GM10847 (cell line): ENCODE results near the gene SHISA9.

Experiments used
- POLR2A ChIP-seq: IDR thresholded peaks from 2 replicates; pipeline ENCODE4 v1.6.1; 2011; ENCODE audit not compliant: insufficient read length; ENCODE audit errors: extremely low read depth

Gene SHISA9

GRCh38 chr16:13171313-13171712 lies 269.9 kb downstream of the SHISA9 start:
- no peak for TF ChIP-seq POLR2A

GRCh38 chr16:13176711-13177110 lies 275.3 kb downstream of the SHISA9 start:
- no peak for TF ChIP-seq POLR2A

GRCh38 chr16:13178318-13178717 lies 276.9 kb downstream of the SHISA9 start:
- no peak for TF ChIP-seq POLR2A

- no peak for TF ChIP-seq POLR2A
These were observed 280.0 kb downstream of the SHISA9 start for GRCh38 chr16:13181432-13181831.

GRCh38 chr16:13186813-13187212 lies 285.4 kb downstream of the SHISA9 start:
- no peak for TF ChIP-seq POLR2A

GRCh38 chr16:13189250-13189649 lies 287.9 kb downstream of the SHISA9 start:
- TF ChIP-seq POLR2A: no peak

GRCh38 chr16:13193721-13194120 lies 292.3 kb downstream of the SHISA9 start:
- TF ChIP-seq POLR2A: no peak

GRCh38 chr16:13194766-13195165 lies 293.4 kb downstream of the SHISA9 start:
- TF ChIP-seq POLR2A: no peak

GRCh38 chr16:13203725-13204124 lies 302.3 kb downstream of the SHISA9 start:
- no peak for TF ChIP-seq POLR2A

- no peak for TF ChIP-seq POLR2A
These were observed 304.0 kb downstream of the SHISA9 start for GRCh38 chr16:13205352-13205751.

- TF ChIP-seq POLR2A: no peak
These were observed 305.2 kb downstream of the SHISA9 start for GRCh38 chr16:13206606-13207005.

GRCh38 chr16:13207151-13207550 lies 305.8 kb downstream of the SHISA9 start:
- no peak for TF ChIP-seq POLR2A

- no peak for TF ChIP-seq POLR2A
These were observed 322.3 kb downstream of the SHISA9 start for GRCh38 chr16:13223666-13224065.

- TF ChIP-seq POLR2A: no peak
These were observed 327.6 kb downstream of the SHISA9 start for GRCh38 chr16:13229039-13229438.

GRCh38 chr16:13231365-13231764 lies 330.0 kb downstream of the SHISA9 start:
- TF ChIP-seq POLR2A: no peak

- no peak for TF ChIP-seq POLR2A
These were observed 333.6 kb downstream of the SHISA9 start for GRCh38 chr16:13234999-13235398.

GRCh38 chr16:13236308-13236707 lies 334.9 kb downstream of the SHISA9 start:
- no peak for TF ChIP-seq POLR2A

- no peak for TF ChIP-seq POLR2A
These were observed 336.8 kb downstream of the SHISA9 start for GRCh38 chr16:13238182-13238581.
